Liver (tissue), 9 donors: ENCODE data around the gene DYNLL2. TPM values are rescaled to one million over a fixed set of nuclear protein-coding genes. Genes with fewer than 3 reads are reported as not detected.

Source experiments
- DNase-seq: peaks from one replicate; pipeline ENCODE4 v3.0.0-alpha.2; 2017; ENCODE audit warnings: low spot score
- H3K27ac ChIP-seq, 2 donors: one replicate each; pipeline ENCODE4 v1.7.0; 2013; ENCODE audit warnings: inconsistent platforms in 2 of 2, low read length in 2 of 2, control low read depth in 1 of 2, low read depth in 1 of 2, mild to moderate bottlenecking in 1 of 2
- H3K27me3 ChIP-seq, 4 donors: one replicate each; pipeline versions ENCODE4 v1.6.1 to v1.7.0; 2013; ENCODE audit warnings: low read length in 3 of 4, inconsistent platforms in 1 of 4, mild to moderate bottlenecking in 1 of 4, moderate library complexity in 1 of 4; ENCODE audit not compliant: control insufficient read depth in 4 of 4, insufficient read depth in 4 of 4
- H3K36me3 ChIP-seq, 4 donors: one replicate each; pipeline versions ENCODE4 v1.6.1 to v1.7.0; 2013; ENCODE audit warnings: low read length in 3 of 4, mild to moderate bottlenecking in 3 of 4, low read depth in 1 of 4, moderate library complexity in 1 of 4; ENCODE audit not compliant: control insufficient read depth in 4 of 4, insufficient read depth in 3 of 4
- H3K4me1 ChIP-seq, 4 donors: one replicate each; pipeline versions ENCODE4 v1.6.1 to v1.7.0; 2013; ENCODE audit warnings: low read length in 3 of 4, mild to moderate bottlenecking in 3 of 4, moderate library complexity in 1 of 4; ENCODE audit not compliant: control insufficient read depth in 4 of 4, insufficient read depth in 4 of 4
- H3K4me3 ChIP-seq, 3 donors: one replicate each; pipeline versions ENCODE4 v1.6.1 to v1.7.0; 2013; ENCODE audit warnings: low read length in 3 of 3, control low read depth in 1 of 3, low read depth in 1 of 3, mild to moderate bottlenecking in 1 of 3
- H3K9ac ChIP-seq, 2 donors: one replicate each; pipeline ENCODE4 v1.7.0; 2013; ENCODE audit warnings: low read length in 2 of 2, mild to moderate bottlenecking in 2 of 2, moderate library complexity in 2 of 2, control low read depth in 1 of 2, low read depth in 1 of 2
- H3K9me3 ChIP-seq, 4 donors: one replicate each; pipeline versions ENCODE4 v1.6.1 to v1.7.0; 2013; ENCODE audit warnings: low read length in 3 of 4; ENCODE audit not compliant: control insufficient read depth in 4 of 4
- ATF3 ChIP-seq: IDR thresholded peaks from 2 replicates; pipeline ENCODE4 v1.6.1; 2016; ENCODE audit warnings: antibody characterized with exemption
- EGR1 ChIP-seq, 2 donors: IDR thresholded peaks; 2 replicates each; pipeline ENCODE4 v1.6.1; 2016 to 2018; ENCODE audit warnings: antibody characterized with exemption in 2 of 2, low read depth in 2 of 2
- FOXA1 ChIP-seq: IDR thresholded peaks from 2 replicates; pipeline ENCODE4 v1.6.1; 2016; ENCODE audit warnings: antibody characterized with exemption
- GABPA ChIP-seq, 2 donors: IDR thresholded peaks in 1 of 2; conservative IDR thresholded peaks in 1 of 2; 2 replicates each; pipeline ENCODE4 v1.6.1; 2016; ENCODE audit warnings: antibody characterized with exemption in 2 of 2, mild to moderate bottlenecking in 1 of 2, moderate library complexity in 1 of 2
- HNF4A ChIP-seq, 2 donors: conservative IDR thresholded peaks; 2 replicates each; pipeline ENCODE4 v1.6.1; 2016; ENCODE audit warnings: antibody characterized with exemption in 2 of 2, mild to moderate bottlenecking in 2 of 2
- HNF4G ChIP-seq: IDR thresholded peaks from 2 replicates; pipeline ENCODE4 v1.6.1; 2016; ENCODE audit warnings: antibody characterized with exemption
- RAD21 ChIP-seq, 2 donors: IDR thresholded peaks; 2 replicates each; pipeline ENCODE4 v1.6.1; 2016; ENCODE audit warnings: antibody characterized with exemption in 2 of 2, mild to moderate bottlenecking in 2 of 2
- REST ChIP-seq: IDR thresholded peaks from 2 replicates; pipeline ENCODE4 v1.6.1; 2016; ENCODE audit warnings: antibody characterized with exemption, mild to moderate bottlenecking
- SP1 ChIP-seq: IDR thresholded peaks from 2 replicates; pipeline ENCODE4 v1.6.1; 2018; ENCODE audit warnings: antibody characterized with exemption, mild to moderate bottlenecking
- TAF1 ChIP-seq: conservative IDR thresholded peaks from 2 replicates; pipeline ENCODE4 v1.6.1; 2016; ENCODE audit warnings: antibody characterized with exemption, mild to moderate bottlenecking
- WGBS: extraction: QIAGEN DNeasy Blood & Tissue Kit; methylation state at CpG from one replicate; pipeline ENCODE4 v1.1.7; 2013; 5-methylcytosine and 5-hydroxymethylcytosine counted together
- polyA plus RNA-seq, 2 donors: library from polyadenylated mRNA; stranded (reverse) in 1 of 2; unstranded in 1 of 2; fragments of 200-250 nt in 1 of 2; fragments of >200 nt in 1 of 2; fragmentation: Nextera tagmentation in 1 of 2; extraction: Ambion mirVana in 1 of 2; gene quantifications; one replicate each; pipeline versions ENCODE4 v1.2.1 to v1.2.3, GENCODE V29; 2013 to 2015
- total RNA-seq, 2 donors: library from RNA; depleted of rRNA; stranded (reverse); fragments of >200 nt; gene quantifications; one replicate each; pipeline ENCODE4 v1.2.3, GENCODE V29; 2014
- TF ChIP-seq, protein P1 (sequence below): IDR thresholded peaks from 2 replicates; pipeline ENCODE4 v1.6.1; 2016; ENCODE audit warnings: antibody characterized with exemption
- TF ChIP-seq, protein P2 (sequence below): fragments of 150-350 bp; IDR thresholded peaks from 2 replicates; pipeline ENCODE4 v1.5.1; 2017; ENCODE audit warnings: improper control_type of control experiment, low read depth, low read length; ENCODE audit not compliant: missing input control
- TF ChIP-seq, protein P3 (sequence below): IDR thresholded peaks from 2 replicates; pipeline ENCODE4 v1.6.1; 2016; ENCODE audit warnings: antibody characterized with exemption
- donor health status: healthy.
- donor health status: healthy.
- donor health status: healthy.
- donor health status: healthy.
- donor health status: healthy.

The DYNLL2 gene
- total and polyA plus RNA-seq, 4 donors, result 3.2 to 22.1 (median 14.1) TPM

- 89% methylated on average over 4 of the region's 4 CpGs for WGBS
- Histone ChIP-seq H3K9ac (no peak overlapping the region), H3K4me3 (no peak overlapping the region), H3K36me3 (peaks cover 6 to 47% (median 37%) of the 10 kb centered on the region in 4 donors), H3K27ac (no peak overlapping the region), H3K4me1 (peaks cover 0 to 3% (median 0%) of the 10 kb centered on the region in 4 donors), H3K27me3 (no peaks in the 10 kb centered on the region), H3K9me3 (no peaks in the 10 kb centered on the region)
- TF ChIP-seq TAF1, result no peak
- no peak for TF ChIP-seq RAD21 (IDR thresholded peaks at IDR 0.05)
- no peak for TF ChIP-seq HNF4A (conservative IDR thresholded peaks at IDR 0.05)
- TF ChIP-seq EGR1 (IDR thresholded peaks at IDR 0.05; ENCODE audit: low read depth in 2 of 2), result no peak
- TF ChIP-seq GABPA (IDR thresholded peaks at IDR 0.05 in 1 of 2, conservative IDR thresholded peaks at IDR 0.05 in 1 of 2), result no peak
- no peak for TF ChIP-seq HNF4G
- TF ChIP-seq SP1, result no peak
- TF ChIP-seq, protein P1, sequence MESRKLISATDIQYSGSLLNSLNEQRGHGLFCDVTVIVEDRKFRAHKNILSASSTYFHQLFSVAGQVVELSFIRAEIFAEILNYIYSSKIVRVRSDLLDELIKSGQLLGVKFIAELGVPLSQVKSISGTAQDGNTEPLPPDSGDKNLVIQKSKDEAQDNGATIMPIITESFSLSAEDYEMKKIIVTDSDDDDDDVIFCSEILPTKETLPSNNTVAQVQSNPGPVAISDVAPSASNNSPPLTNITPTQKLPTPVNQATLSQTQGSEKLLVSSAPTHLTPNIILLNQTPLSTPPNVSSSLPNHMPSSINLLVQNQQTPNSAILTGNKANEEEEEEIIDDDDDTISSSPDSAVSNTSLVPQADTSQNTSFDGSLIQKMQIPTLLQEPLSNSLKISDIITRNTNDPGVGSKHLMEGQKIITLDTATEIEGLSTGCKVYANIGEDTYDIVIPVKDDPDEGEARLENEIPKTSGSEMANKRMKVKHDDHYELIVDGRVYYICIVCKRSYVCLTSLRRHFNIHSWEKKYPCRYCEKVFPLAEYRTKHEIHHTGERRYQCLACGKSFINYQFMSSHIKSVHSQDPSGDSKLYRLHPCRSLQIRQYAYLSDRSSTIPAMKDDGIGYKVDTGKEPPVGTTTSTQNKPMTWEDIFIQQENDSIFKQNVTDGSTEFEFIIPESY, result no peak
- TF ChIP-seq ATF3, result no peak
- no peak for TF ChIP-seq REST
- TF ChIP-seq FOXA1, result no peak
- no peak for DNase-seq
These were observed 10.9 kb downstream of the DYNLL2 start for GRCh38 chr17:58094118-58094517.

- peaks cover 3 to 20% (median 13%) of the 10 kb centered on the region in 4 donors for H3K36me3 ChIP-seq
- H3K27ac ChIP-seq, result no peak overlapping the region
- WGBS, result 83% methylated on average over 4 of the region's 4 CpGs
- H3K4me3 ChIP-seq, result no peak overlapping the region
- TF ChIP-seq, protein P2, sequence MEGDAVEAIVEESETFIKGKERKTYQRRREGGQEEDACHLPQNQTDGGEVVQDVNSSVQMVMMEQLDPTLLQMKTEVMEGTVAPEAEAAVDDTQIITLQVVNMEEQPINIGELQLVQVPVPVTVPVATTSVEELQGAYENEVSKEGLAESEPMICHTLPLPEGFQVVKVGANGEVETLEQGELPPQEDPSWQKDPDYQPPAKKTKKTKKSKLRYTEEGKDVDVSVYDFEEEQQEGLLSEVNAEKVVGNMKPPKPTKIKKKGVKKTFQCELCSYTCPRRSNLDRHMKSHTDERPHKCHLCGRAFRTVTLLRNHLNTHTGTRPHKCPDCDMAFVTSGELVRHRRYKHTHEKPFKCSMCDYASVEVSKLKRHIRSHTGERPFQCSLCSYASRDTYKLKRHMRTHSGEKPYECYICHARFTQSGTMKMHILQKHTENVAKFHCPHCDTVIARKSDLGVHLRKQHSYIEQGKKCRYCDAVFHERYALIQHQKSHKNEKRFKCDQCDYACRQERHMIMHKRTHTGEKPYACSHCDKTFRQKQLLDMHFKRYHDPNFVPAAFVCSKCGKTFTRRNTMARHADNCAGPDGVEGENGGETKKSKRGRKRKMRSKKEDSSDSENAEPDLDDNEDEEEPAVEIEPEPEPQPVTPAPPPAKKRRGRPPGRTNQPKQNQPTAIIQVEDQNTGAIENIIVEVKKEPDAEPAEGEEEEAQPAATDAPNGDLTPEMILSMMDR, result peak; percentile 5
- TF ChIP-seq, protein P3, sequence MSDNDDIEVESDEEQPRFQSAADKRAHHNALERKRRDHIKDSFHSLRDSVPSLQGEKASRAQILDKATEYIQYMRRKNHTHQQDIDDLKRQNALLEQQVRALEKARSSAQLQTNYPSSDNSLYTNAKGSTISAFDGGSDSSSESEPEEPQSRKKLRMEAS, result no peak
- H3K9me3 ChIP-seq, result no peaks in the 10 kb centered on the region
- H3K27me3 ChIP-seq, result no peaks in the 10 kb centered on the region
- H3K9ac ChIP-seq, result no peak overlapping the region
- no peaks in the 10 kb centered on the region for H3K4me1 ChIP-seq
- no peak for DNase-seq
These were observed 13.7 kb downstream of the DYNLL2 start for GRCh38 chr17:58096892-58097291.
